ENCODE measurements around the gene ITSN1.
"Not testable (repeated sequence)": the region's sequence is repeated elsewhere in the genome, so short reads cannot be mapped to it uniquely, and the experiment has no call there.

Gene ITSN1

DNA sequence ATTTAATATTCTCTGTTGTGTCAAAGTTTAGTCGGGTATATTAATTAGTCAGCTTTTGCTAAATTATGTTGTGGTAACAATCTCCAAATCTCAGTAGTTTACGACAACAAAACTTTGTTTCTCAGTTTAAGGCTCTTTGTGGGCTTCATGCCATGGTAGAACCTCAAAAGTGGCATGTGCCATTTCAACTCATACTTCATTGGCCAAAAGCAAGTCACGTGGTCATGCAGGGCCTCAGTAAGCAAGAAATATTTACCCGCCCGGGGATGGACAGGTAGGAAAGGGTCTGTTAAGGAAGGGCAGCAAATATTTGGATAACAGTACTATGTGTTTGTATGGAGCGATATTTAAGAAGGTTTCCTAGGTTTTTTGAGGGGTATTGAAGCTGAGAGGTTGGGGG, 38.6 kb downstream of the ITSN1 start:
- no peak for DNase-seq (ENCODE audit: low read depth in 2 of 2)

DNA sequence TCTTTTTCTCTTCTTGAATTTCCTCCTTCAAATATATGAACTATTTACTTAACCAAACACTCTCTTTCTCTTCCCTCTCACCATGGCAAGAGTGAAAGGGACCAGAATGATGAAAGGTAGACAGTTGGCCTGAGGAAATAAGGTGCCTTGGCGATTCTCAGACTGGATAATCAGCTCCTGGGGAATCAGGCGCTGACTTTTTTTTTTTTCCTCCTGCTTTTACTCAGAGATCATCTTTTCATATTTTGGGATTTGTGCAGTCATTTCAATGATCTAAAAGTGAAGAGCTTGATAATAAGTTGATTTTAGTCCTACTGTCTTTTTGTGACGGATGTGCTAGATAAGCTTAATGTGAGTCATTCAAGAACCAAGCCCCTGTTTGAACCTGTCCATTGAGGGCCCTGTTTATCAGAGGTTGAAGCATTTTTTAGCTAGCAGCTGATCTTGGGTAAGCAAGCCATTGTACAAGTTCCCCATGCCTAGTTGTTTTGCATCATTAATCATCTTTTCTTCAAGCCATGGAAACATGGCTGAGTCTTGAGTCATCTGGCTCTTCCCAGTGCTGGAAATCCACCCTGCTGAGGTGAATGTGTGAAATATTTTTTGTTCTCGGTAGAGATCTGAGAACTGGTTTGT, 40.8 kb downstream of the ITSN1 start:
- DNase-seq (ENCODE audit: low read depth in 2 of 2): no peak

DNA sequence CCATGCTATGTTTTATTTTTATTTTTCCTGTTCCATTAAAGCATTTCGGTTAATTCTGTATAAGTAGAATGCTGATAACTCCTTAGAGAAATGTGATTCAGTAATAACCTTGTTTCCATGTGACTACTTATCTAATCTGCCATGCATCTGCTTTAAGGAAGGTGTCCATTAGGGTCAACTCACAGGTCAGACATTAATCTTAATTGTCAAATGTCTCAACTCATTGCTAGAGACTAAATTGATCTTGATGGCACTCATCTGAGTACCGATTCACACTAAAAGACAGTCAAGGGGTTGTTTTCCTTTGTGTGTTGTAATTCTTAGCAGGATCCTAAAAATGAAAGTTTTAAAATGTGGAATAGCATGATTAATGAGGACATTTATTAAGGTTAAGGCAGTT, 41.8 kb downstream of the ITSN1 start:
- no peak for DNase-seq (ENCODE audit: low read depth in 2 of 2)

DNA sequence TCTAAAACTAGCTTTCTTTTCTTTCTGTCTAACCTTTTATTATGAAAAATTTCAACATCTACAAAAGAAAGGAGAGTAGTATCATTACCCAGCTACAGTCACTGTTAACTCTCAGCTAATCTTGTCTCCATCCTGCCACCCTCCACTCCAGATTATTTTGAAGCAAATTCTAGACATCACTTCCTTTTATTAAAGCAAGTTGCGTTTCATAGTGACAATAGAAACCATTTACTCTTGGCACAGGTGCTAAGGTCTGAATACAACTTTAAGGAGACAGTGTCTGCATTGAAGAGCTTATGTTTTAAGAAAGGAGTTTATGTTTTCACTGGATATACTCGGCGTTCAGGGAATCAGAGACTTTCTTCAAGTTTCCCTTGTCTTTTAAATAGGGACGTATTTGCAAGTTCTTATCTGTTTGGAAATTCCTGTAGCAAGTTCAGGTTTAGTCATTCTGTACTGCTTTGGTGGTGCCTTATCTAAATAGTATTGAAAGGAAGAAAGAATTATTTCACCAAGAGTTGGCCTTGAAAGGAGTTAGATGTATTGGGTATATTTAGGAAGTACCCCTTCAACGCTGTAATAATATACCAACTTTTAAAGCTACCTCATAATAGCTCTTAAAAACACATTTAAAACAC, 42.7 kb downstream of the ITSN1 start:
- no peak for DNase-seq (ENCODE audit: low read depth in 2 of 2)

DNA sequence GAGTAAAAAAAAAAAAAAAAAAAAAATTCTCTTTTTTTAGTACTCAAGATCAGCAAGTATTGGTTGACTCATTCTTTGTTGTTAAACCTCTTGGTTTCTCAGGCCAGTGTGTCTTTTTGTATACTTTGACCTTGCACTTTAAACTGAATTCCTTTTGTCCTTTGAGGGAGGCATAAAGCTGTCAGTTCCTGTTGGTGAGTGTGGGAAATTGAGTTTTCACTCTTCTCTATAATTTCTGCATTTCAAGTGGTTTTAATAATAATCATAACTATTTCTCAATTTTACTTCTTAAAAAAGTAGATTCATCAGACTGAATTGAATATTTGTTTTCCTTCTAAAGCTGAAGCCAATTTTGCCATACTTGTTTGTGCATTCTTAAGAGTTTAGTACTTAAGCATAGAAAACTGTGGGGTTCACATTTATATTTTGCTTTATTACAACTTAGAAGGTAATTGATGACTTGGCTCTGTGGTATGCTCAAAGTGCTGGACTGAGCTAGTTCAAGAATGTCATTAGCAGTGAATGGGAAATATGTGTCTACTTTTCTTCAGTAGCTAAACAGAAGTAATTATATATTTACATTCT, 43.4 kb downstream of the ITSN1 start:
- DNase-seq (ENCODE audit: low read depth in 2 of 2): no peak

DNA sequence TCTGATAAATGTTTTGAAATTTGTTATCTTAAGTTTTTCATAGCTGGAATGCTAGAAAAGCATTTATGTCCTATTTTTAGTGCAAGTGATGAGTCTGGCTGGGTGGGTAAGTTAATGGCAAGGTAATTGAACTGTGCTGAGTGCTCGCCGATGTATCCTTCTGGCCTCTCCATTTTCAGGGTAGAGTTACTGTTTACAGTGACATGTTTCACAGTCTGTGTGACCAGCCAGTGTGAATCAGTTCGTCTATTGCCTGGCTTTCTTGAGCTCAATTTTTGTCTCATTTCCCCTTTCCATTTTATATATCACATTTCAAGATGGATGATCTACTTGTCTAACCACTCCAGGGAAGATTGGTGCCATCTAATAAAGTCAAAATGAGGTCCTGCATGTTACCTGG, 44.1 kb downstream of the ITSN1 start:
- no peak for DNase-seq (ENCODE audit: low read depth in 2 of 2)

DNA sequence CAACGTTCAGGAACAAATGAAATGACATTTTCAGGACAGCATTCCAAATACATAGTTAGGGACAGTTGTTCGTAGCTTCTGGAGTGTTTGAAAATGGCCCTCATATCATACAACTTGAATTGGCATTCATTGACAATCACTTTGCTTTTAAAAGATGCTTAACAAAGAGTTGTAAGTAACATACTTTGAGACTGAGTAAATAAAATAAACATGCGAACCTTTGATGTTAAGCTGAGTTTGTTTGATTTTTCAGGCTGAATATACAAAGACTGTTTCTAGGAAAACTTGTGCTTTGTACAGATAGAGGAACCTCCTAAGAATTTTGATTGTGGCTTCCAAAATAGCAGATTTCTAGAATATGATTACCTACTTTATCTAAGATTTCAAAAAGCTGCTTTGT, 45.3 kb downstream of the ITSN1 start:
- no peak for DNase-seq (ENCODE audit: low read depth in 2 of 2)

DNA sequence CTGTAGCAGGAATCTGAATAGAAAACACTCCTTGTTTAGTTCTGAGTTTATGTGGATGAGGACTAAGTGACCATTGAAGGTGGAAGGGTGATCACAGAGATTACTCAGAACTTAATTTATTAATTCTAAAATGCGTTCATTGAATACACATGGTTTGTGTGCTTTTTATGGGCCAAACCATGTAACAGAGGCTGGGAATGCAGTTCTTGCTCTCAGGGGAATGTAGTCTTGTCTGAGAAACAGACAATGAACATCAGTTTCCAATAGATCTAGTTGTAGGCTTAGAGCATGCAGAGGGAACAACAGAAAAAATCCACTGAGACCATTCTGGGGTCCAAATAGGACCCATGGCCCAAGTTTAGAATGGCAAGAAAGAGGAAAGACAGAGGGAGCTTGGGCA, 46.1 kb downstream of the ITSN1 start:
- DNase-seq (ENCODE audit: low read depth in 2 of 2): no peak

DNA sequence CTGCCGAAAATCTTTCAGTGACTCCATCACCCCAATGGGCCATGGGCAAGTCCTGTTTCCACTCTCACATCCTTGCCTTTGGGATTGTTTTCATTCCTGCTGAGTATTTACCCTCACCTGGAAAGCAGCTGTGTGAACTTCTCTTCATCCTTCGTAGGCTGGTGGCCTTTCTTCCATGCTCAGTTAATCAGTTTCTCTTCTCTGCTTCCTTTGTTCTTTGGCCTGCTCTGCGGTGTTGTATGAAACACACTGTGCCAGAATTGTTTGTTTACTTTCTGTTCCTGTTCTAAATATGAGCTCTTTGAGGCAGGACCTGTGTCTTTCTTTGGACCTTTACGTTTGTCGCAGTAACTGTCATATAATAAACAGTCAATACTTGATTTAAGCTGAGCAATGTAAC, 48.6 kb downstream of the ITSN1 start:
- DNase-seq (ENCODE audit: low read depth in 2 of 2): no peak

DNA sequence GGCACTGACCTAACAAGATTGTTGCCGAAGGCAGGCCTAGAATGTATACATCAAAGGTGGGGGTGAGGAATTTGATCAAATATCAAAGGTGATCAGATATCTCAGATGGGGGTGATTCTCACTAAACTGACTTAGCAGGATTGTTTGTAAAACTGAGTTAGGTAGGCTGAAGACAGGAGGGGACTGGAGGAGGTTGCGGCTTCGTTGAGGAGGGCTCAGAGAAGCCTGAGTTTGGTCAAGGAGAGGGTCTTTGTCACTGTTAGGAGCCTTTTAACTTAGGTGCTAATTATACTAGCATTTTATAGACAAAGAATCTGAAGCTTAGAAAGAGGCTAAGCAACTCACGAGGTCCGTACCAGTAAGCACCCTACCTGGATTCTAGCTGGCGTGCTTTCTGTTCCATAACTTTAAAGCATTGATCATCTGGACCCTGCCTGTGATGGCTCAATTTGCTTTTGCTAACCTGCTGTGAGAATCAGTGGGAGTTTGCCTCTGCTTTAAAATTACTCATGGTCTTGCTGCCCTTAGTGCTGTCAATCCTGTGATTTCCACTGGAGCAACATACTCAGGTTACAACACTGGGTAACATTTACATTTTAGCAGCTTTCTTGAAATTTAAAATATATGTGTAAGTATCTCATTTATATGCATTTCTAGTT, 49.8 kb downstream of the ITSN1 start:
- no peak for DNase-seq (ENCODE audit: low read depth in 2 of 2)

DNA sequence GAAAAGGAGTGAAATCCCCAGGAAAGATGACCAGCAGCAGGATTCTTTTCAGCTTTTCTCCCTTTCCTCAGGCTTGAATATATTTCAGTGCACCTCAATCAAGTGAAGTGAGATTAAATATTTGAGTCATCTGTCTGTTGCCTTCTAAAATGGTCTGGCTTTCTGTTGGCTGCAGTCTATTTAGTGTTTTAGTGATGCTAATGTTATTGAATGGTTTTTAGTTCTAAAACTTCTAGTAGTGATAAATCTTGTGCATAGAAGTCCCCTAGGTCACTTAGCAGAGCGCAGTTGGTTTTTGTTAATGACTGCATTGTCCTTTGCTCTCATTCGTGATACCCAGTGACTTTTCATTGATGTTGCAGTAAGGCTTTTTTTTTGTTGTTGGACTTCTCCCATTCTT, 53.5 kb downstream of the ITSN1 start:
- no peak for DNase-seq (ENCODE audit: low read depth in 2 of 2)

DNA sequence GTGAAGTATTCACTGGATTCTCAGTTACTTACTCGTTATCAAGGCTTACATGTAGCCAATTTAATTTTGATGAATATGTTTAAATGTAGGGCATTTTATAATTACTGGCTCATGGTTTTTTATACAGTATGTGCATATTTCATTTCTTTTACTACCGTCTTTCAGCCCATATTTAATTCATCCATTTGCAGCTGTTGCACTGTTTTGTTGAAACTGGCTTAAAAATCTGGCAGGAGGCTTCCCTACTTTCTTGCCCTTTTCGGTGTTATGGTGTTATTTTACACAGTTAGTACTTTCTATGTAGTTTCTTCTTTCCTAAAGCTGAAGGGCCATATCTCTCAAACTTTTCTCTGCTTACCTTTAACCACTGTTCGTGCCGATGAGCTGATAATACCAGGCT, 54.2 kb downstream of the ITSN1 start:
- no peak for DNase-seq (ENCODE audit: low read depth in 2 of 2)

DNA sequence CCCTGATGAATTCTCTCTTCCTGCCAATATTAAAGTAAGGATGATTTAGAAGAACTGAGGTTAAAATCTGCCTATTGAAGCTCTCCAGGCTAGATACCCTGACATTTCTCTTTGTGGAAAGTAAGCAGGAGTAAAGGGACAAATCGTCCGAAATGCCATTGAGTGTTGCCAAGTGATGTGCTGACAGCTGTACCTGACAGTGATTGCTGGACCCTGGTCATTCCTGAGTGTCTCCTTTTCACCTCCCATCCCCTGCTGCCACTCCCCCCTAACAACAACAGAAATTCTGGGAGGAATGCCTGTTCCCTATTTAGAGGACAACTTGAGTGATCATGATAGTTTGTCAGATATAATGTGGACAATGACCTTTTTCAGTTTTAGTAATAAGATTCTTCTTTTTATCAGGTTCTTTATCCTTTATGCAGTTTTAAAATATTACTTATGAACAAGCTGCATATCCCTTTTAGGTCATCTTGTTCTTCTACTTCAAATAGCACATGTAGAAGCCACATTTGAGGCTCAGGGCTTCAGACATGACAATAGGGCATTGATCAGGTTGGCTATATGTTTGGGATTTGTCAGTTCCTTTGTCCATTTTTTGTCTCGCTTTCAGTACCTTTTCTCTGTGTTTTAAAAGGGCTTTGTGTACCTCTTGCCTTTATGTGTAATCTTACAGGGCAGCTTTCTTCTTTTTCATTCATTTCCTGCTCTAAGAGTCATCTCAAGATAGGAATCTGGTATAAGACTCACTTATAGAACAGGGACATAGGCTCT, 56.0 kb downstream of the ITSN1 start:
- DNase-seq (ENCODE audit: low read depth in 2 of 2): no peak

DNA sequence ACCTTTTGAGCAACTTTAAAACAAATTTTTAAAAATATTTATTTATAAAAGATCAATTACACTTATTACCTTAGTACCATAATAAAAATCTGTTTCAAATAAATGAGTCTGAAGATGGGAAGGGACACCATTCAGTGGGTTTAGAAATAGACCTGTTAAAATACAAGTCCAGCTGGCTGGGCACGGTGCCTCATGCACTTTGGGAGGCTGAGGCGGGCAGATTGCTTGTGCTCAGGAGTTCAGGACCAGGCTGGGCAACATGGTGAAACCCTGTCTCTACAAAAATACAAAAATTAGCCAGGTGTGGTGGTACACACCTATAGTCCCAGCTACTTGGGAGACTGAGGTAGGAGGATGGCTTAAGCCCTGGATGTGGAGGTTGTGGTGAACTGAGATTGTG, 57.0 kb downstream of the ITSN1 start:
- DNase-seq (ENCODE audit: low read depth in 2 of 2): no peak

DNA sequence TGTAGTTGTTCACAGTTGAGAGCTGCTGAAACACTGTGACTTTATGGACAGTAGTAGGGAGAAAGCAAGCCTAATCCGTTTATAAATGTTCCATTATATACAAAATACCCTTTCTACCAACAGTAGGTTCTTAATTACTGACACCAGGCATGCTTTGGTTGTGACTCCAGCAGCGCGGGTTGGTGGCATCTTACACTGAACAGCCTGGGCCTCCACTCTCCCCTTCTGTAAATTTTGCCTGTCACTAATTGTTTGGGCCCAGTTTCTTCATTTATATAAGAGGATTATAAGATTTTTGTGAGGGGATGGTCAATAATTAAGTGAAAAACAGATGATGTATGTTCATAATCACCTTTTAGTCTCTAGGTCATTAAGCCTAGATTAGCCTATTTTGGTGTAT, 58.2 kb downstream of the ITSN1 start:
- no peak for DNase-seq (ENCODE audit: low read depth in 2 of 2)

DNA sequence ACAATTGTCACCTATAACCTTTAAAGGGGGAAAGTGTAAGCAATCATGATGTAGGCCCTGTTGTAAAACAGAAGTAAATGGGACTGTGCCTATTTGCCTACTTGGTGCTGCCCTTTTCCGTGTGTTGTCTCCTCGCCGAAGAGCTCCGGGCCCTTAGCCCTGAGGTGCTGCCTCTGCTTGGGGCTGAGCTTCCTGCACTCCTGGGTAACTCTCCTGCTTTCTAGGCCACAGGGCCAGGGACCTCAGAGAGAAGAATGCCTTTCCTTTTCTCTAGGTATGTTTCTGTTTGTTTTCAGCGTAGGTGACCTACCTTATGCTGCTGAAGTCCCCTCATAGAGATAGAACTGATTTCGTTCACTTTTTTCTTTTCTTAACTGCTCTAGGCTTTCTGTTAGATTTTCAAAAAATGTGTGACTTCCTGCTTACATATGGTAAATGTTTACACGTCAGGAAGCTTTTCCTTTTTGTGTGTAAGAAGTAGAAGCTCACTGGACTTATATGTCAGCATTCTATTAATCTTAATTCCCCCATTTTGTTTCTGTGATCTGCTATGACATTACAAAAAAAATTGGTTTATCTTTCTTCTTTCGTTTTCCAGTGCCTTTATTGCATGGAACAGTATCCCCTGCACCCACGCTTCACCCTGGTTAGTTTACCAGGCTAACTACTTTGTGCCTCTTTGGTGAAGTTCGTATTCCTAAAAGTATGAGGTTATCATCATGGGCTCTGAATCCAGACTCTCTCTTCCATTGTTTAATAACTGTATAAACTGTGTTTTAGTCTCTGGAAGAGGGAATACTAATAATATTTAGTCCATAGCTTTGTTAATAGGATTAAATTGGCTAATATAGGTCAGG, 61.7 kb downstream of the ITSN1 start:
- DNase-seq (ENCODE audit: low read depth in 2 of 2): no peak

DNA sequence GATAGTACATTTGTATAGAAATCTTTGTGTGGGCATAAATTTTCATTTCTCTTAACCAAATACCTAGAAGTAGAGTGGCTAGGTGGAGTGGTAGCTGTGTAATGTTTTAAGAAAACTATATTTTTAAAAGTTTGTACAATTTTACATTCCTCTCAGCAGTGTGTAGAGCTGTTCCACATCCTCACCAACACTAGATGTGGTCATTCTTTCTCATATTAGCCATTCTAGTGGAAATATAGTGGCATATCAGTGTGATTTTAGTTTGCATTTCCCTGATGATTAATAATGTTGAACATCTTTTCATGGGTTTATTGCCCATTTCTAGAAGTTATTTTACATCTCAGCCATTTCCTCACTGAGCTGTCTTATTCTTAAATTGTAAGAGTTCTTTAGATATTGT, 65.5 kb downstream of the ITSN1 start:
- no peak for DNase-seq (ENCODE audit: low read depth in 2 of 2)

DNA sequence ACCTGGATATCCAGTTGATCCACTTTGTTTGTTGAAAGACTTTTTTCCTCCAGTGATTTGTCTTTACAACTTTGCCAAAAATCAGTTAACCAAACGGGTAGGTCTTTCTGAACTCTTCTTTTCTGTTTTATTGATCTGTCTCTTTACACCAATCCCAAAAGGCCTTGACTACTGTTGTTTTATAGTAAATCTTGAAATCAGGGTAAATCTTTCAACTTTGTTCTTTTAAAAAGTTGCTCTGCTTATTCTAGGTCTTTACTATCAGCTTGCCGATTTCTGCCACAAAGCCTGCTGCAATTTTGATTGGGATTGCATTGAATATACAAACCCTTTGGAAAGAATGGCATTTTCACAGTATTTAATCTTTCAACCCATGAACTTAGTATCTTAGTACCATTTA, 66.6 kb downstream of the ITSN1 start:
- DNase-seq (ENCODE audit: low read depth in 2 of 2): no peak

DNA sequence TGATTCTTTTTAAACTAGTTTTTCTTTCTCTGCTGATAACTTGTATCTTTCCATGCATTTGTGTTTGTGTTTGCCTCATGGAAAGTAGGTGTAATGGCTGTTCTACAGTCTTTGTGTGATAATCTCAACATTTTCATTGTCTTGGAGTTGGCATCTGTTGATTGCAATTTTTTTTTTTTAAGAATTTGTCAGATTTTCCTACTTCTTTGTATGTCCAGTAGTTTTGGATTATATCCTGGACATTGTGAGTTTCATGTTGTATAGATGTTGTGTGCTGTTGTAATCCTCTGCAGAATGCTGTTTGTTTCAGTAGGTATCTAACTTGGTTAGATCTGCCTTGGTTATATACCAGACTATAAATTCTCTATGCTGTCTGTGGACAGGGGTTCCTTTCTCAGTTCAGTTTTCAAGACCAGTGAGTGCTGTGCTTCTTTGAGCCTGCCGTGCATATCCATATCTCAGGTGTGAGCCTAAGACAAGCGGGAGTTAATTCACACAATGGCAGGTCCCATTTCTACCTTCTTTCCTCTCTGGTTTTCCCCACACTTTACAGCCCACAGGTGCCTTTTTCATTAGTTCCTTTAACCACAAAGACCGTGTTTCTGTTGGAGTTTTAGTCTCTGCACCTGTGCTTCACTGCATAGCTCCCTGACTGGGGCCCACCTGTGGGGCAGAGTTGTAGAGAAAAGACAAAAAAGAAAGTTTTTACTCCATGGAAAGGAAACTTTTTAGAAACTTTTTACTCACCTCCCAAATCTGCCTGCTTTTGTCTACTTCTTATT, 69.9 kb downstream of the ITSN1 start:
- DNase-seq (ENCODE audit: low read depth in 2 of 2): no peak

DNA sequence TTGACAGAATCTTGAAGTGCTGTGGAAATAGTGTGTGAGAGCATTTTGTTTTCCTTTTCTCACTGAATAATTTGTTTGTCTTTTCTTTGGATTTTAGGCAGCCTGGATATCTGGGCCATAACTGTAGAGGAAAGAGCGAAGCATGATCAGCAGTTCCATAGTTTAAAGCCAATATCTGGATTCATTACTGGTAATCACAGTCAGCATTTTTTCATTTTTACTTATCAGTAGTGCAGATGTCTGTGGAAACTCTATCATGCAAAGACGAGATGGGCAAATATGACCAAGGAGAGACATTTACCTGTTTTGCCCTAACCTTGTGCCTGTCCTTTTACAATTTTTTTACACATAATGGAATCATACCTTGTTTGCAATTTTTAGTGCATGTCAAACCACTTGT, 78.8 kb downstream of the ITSN1 start:
- no peak for DNase-seq (ENCODE audit: low read depth in 2 of 2)

DNA sequence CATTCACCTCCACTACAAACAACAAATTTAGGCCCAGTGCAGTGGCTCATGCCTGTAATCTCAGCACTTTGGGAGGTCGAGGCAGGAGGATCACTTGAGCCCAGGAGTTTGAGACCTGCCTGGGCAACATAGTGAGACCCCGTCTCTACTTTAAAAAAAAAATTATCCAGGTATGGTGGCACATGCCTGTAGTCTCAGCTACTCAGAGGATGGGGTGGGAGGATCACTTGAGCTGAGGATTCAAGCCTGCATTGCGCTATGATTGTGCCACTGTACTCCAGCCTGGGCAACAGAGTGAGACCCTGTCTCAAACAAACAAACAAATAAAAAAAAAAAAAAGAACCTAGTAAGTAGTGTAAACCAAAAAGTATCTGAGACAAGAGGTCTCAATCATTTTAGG, 86.8 kb downstream of the ITSN1 start:
- DNase-seq (ENCODE audit: low read depth in 2 of 2): not testable (repeated sequence)
